Lung (tissue), 12 donors: ENCODE data around the gene ODAD4. TPM values are rescaled to one million over a fixed set of nuclear protein-coding genes. Genes with fewer than 3 reads are reported as not detected.
A peak's percentile ranks its signal among the peaks of the same experiment; 100 is the strongest.

Experiments
- ATAC-seq: fragments of 200-7000 bp; cut with Tn5 transposase; one replicate; pipeline ENCODE4 v1.9.1; 2020; ENCODE audit warnings: moderate number of reproducible peaks; ENCODE audit not compliant: insufficient read depth, low FRiP score
- DNase-seq, 3 donors: peaks; one replicate each; pipeline ENCODE4 v3.0.0-alpha.2; 2013 to 2017
- H3K27ac ChIP-seq, 2 donors: one replicate each; pipeline ENCODE4 v1.5.1; 2013; ENCODE audit warnings: mild to moderate bottlenecking in 2 of 2, moderate library complexity in 2 of 2, control low read depth in 1 of 2, inconsistent platforms in 1 of 2, low read depth in 1 of 2, low read length in 1 of 2
- H3K27me3 ChIP-seq, 3 donors: one replicate each; pipeline ENCODE4 v1.5.1; 2013; ENCODE audit warnings: low read length in 2 of 3; ENCODE audit not compliant: control insufficient read depth in 3 of 3, insufficient read depth in 3 of 3
- H3K36me3 ChIP-seq, 4 donors: one replicate each; pipeline ENCODE4 v1.5.1; 2013; ENCODE audit warnings: low read length in 4 of 4, mild to moderate bottlenecking in 1 of 4, moderate library complexity in 1 of 4; ENCODE audit not compliant: control insufficient read depth in 4 of 4, insufficient read depth in 4 of 4
- H3K4me1 ChIP-seq, 5 donors: one replicate each; pipeline ENCODE4 v1.5.1; 2013; ENCODE audit warnings: low read length in 5 of 5, mild to moderate bottlenecking in 2 of 5, moderate library complexity in 1 of 5; ENCODE audit not compliant: control insufficient read depth in 5 of 5, insufficient read depth in 5 of 5
- H3K4me3 ChIP-seq: one replicate; pipeline ENCODE4 v1.5.1; 2013; ENCODE audit warnings: mild to moderate bottlenecking, control low read depth, moderate library complexity
- H3K9ac ChIP-seq, 2 donors: one replicate each; pipeline ENCODE4 v1.5.1; 2013; ENCODE audit warnings: low read length in 2 of 2, control low read depth in 1 of 2; ENCODE audit not compliant: insufficient read depth in 1 of 2
- H3K9me3 ChIP-seq, 4 donors: one replicate each; pipeline ENCODE4 v1.5.1; 2013; ENCODE audit warnings: low read length in 3 of 4, mild to moderate bottlenecking in 1 of 4, moderate library complexity in 1 of 4; ENCODE audit not compliant: control insufficient read depth in 4 of 4, insufficient read depth in 3 of 4
- whole genome bisulfite sequencing, 2 donors: extraction: QIAGEN DNeasy Blood & Tissue Kit; methylation state at CpG; one replicate each; pipeline ENCODE4 v1.1.7; 2013; 5-methylcytosine and 5-hydroxymethylcytosine counted together
- polyA plus RNA-seq, 2 donors: library from polyadenylated mRNA; stranded (reverse); fragments of 200-250 nt; gene quantifications; one replicate each; pipeline ENCODE4 v1.2.1, GENCODE V29; 2013
- total RNA-seq, 2 donors: library from RNA; depleted of rRNA in 1 of 2; stranded (reverse); fragments of >200 nt in 1 of 2; gene quantifications; one replicate each; pipeline ENCODE4 v1.2.1, GENCODE V29; 2014 to 2021
- TF ChIP-seq, protein P1 (sequence below): IDR thresholded peaks from 2 replicates; pipeline ENCODE4 v1.5.1; 2012; ENCODE audit warnings: mild to moderate bottlenecking; ENCODE audit errors: control extremely low read depth, extremely low read depth
- donor health status: control.
- donor health status: control.
- donor health status: Bipolar disorder and iron deficiency.
- donor health status: healthy.
- donor health status: DM: yes; HTN: yes; CAD: no.

ODAD4 gene
- total and polyA plus RNA-seq, 4 donors: 5.4 to 16.7 (median 9.2) TPM

DNA sequence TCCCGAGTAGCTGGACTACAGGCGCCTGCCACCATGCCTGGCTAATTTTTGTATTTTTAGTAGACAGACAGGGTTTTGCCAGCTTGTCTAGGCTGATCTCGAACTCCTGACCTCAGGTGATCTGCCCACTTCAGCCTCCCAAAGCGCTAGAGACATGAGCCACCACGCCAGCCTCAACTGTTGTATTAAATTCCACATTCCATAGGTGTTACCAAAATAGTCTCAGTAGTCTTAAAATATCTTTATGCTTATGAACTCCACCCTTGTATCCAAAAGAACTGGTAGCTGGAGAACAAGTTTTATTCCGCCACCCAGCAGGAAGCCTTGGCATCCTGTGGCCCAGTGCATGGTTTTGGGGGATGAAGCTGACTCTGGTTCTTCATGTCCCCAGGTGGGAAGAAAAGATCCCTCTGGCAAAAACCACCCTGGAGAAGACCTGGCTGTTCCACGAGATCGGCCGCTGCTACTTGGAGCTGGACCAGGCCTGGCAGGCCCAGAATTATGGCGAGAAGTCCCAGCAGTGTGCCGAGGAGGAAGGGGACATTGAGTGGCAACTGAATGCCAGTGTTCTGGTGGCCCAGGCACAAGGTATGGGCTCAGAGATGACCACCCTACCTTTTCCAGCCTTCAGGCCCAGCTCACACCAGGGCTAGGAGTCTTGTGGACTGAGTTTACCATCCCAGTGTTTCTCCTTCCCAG is 18.5 kb downstream of the ODAD4 start:
- WGBS, 2 donors: 86 to 87% methylated on average over 11 of the region's 11 CpGs

DNA sequence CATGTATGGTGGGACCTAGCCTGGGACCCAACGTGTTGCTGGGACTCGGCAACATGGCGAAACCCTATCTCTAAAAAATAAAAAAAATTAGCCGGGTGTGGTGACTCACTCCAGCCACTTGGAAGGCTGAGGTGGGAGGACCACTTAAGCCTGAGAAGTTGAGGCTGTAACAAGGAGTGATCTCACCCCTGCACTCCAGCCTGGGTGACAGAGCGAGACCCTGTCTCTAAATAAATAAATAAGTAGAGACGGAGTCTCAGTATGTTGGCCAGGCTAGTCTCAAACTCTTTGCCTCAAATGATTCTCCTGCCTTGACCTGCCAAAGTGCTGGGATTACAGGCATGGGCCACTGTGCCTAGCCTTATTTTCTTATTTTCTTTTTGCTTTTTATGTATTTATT is 26.1 kb downstream of the ODAD4 start:
- WGBS, 2 donors: 87 to 90% methylated on average over 6 of the region's 6 CpGs
- no peak overlapping the region for H3K9ac ChIP-seq
- H3K4me3 ChIP-seq: no peak overlapping the region
- no peaks in the 10 kb centered on the region for H3K9me3 ChIP-seq
- no peak for ATAC-seq
- no peak overlapping the region for H3K27ac ChIP-seq
- DNase-seq: no peak
- TF ChIP-seq, protein P1, sequence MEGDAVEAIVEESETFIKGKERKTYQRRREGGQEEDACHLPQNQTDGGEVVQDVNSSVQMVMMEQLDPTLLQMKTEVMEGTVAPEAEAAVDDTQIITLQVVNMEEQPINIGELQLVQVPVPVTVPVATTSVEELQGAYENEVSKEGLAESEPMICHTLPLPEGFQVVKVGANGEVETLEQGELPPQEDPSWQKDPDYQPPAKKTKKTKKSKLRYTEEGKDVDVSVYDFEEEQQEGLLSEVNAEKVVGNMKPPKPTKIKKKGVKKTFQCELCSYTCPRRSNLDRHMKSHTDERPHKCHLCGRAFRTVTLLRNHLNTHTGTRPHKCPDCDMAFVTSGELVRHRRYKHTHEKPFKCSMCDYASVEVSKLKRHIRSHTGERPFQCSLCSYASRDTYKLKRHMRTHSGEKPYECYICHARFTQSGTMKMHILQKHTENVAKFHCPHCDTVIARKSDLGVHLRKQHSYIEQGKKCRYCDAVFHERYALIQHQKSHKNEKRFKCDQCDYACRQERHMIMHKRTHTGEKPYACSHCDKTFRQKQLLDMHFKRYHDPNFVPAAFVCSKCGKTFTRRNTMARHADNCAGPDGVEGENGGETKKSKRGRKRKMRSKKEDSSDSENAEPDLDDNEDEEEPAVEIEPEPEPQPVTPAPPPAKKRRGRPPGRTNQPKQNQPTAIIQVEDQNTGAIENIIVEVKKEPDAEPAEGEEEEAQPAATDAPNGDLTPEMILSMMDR: no peak
- peaks cover 0 to 1% (median 0%) of the 10 kb centered on the region in 4 donors for H3K36me3 ChIP-seq
- no peaks in the 10 kb centered on the region for H3K27me3 ChIP-seq
- peaks cover 0 to 6% (median 0%) of the 10 kb centered on the region in 5 donors for H3K4me1 ChIP-seq

More for the DNA sequence above, 18.5 kb downstream of the ODAD4 start:
- TF ChIP-seq, protein P1: no peak
- ATAC-seq: no peak
- no peaks in the 10 kb centered on the region for H3K9me3 ChIP-seq
- no peak overlapping the region for H3K27ac ChIP-seq
- no peak overlapping the region for H3K9ac ChIP-seq
- H3K4me1 ChIP-seq: no peaks in the 10 kb centered on the region
- H3K36me3 ChIP-seq: peaks cover 0 to 3% (median 1%) of the 10 kb centered on the region in 4 donors
- no peaks in the 10 kb centered on the region for H3K27me3 ChIP-seq
- no peak overlapping the region for H3K4me3 ChIP-seq
- no peak for DNase-seq

DNA sequence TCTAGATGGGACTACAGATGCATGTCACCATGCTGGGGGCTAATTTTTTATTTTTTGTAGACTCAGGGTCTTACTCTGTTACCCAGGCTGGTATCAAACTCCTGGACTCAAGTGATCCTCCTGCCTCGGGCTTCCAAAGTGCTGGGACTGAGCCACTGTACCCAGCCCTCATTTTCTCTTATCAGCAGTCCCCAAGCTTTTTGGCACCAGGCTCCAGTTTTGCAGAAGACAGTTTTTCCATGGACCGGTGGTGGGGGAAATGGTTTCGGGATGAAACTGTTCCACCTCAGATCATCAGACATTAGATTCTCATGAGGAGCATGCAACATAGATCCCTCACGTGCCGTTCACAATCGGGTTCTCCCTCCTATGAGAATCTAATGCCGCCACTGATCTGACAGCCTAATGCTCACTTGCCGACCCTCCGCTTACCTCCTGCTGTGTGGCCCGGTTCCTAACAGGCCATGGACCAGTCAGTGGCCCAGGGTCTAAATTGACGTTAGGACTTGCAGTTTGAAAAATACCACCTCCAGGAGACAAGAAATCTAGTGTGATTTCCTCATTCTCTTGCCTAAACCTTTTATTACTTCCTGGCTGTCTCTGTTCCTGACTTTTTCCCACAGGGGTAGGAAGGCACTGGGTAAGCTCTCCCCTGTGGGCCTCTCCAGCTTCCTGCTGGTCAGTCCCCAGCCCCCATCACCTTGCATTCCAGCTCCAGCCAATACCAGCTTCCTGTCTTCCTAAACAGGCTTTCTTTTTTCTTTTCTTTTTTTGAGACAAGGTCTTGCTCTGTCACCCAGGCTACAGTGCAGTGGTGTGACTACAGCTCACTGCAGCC is 26.8 kb downstream of the ODAD4 start:
- Histone ChIP-seq H3K27ac (no peak overlapping the region), H3K9me3 (no peaks in the 10 kb centered on the region), H3K9ac (no peak overlapping the region), H3K36me3 (peaks cover 0 to 1% (median 0%) of the 10 kb centered on the region in 4 donors), H3K4me3 (no peak overlapping the region), H3K27me3 (no peaks in the 10 kb centered on the region), H3K4me1 (peaks cover 0 to 6% (median 0%) of the 10 kb centered on the region in 5 donors)
- DNase-seq (peak in 1 of 3 donors; percentile 11), ATAC-seq (no peak)
- 60 to 70% methylated on average over 11 of the region's 11 CpGs for WGBS, 2 donors
- TF ChIP-seq, protein P1: no peak
